Glomerular endothelial cell (primary cell): ENCODE measurements around the gene RNF11. TPM values are rescaled to one million over a fixed set of nuclear protein-coding genes. Genes with fewer than 3 reads are reported as not detected.

Experiments
- DNase-seq: peaks from one replicate; pipeline ENCODE4 v3.0.0-alpha.2; 2011; ENCODE audit warnings: low read depth, low spot score; ENCODE audit errors: extremely low read depth
- total RNA-seq: library from RNA; depleted of rRNA; stranded (reverse); fragments of >200 nt; gene quantifications from 2 replicates; pipeline ENCODE4 v1.2.3, GENCODE V29; 2015

The RNF11 gene
- total RNA-seq, 1 donor from 2014 or later, result 100 TPM

GRCh38 chr1:51294566-51295184 is 58.6 kb downstream of the RNF11 start:
- no peak for DNase-seq

DNA sequence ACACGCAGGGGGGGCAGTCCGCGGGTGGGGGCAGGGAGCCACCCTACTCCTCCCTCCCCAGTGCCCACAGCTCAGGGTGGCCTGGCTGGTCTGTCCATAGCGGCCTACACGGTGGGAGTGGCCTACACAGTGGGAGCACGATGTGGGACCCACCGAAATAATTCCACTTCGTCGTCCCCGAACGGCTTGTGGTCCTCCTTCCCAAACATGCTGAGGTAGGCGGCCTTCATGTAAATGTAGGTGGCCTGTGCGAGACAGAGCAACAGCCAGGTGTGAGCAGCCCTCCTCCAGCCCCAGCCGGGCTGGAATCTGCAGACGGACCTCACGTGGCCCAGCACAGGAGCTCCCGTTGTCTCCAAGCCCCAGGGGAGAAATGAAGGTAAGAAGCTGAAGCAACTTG is 59.9 kb downstream of the RNF11 start:
- no peak for DNase-seq

GRCh38 chr1:51296383-51297357 is 60.6 kb downstream of the RNF11 start:
- no peak for DNase-seq

- no peak for DNase-seq
Observed at GRCh38 chr1:51297401-51298321, 61.6 kb downstream of the RNF11 start.

DNA sequence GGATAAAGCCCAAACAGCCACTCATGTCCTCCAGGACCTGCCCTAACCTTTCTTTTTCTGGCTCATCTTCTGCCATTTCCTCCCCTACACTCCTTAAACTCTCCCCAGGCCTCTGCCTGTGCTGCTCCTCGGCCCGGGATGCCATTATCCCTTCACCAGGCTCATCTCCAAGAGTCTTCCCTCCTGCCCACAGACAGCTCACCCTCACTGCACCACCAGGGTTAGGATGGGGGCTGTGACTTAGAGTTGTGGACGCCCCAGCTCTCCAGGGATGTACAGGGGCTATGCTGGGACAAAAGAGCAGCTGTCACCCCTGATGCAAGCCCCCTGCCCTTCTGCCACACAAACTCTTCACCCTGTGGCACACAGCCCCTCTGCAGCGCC is 62.2 kb downstream of the RNF11 start:
- DNase-seq, result no peak

DNA sequence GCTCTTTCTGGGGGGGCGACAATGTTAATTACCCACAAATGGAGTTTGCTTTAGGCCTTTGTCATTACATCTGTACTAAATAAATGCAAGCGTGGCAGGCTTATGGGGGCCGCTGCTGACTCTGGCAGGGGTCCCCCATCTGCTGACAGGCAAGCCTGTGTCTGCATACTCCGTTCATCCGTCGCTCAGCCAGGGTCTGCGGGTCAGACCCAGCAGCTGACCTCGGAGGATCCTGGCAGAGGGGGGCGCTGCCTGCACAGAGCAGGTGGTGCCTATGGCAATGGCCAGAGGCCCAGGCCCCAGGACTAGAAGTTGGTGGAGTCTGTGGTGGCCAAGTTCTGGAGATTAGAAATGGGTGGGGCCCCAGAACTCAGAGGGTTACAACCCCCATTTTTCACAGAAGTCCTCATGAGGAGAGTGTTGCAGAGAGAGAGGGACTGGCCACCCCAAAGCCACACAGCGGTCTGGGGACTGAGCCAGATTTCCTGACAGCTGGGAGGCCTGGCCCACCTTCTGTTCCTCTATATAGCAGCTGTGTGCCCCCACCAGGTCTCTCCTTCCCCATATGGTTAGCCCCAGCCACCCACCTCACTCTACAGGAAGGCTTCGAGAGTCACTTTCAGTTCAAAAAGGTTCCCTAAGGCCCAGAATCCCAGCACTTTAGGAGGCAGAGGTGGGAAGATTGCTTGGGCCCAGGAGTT is 63.3 kb downstream of the RNF11 start:
- DNase-seq, result no peak

GRCh38 chr1:51299981-51300670 is 64.1 kb downstream of the RNF11 start:
- no peak for DNase-seq

- DNase-seq, result no peak
Observed at GRCh38 chr1:51301152-51301843, 65.2 kb downstream of the RNF11 start.

DNA sequence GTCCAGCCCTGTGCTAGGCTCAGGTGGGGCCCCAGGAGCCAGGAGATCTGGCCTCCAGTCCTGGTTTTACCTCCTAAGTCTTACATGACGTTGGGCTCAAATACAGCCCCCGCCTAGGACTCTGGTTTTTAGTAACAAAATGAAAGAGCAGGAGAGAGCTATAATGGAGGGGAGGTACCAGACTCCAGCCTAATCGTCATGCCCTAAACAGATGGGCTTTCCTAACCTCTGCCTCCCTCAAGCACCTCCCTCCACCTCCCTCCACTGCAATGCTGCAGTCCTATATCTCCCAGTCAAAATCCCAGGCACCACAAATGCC is 65.7 kb downstream of the RNF11 start:
- DNase-seq, result no peak

DNA sequence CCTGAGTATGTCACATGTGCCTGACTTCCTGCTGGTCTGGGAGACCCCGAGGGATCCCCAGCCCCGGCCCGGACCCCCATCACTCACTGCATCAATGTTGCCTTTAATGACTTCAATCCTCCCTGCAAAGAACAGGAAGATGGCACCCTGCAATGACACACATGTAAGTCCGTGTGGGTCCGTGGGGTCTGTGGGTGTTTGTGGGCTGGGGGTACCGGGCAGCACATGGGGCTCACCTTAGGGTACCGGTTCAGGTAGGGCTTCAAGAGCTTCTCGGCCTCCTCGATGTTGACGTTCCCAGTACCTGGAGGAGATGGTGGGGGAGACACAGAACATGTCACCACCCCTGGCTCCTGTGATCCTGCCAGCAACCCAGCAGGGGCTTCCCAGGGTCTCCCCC is 66.2 kb downstream of the RNF11 start:
- DNase-seq, result no peak

- DNase-seq, result no peak
Observed at GRCh38 chr1:51302746-51303145, 66.7 kb downstream of the RNF11 start.

GRCh38 chr1:51303315-51303714 is 67.2 kb downstream of the RNF11 start:
- DNase-seq, result no peak

DNA sequence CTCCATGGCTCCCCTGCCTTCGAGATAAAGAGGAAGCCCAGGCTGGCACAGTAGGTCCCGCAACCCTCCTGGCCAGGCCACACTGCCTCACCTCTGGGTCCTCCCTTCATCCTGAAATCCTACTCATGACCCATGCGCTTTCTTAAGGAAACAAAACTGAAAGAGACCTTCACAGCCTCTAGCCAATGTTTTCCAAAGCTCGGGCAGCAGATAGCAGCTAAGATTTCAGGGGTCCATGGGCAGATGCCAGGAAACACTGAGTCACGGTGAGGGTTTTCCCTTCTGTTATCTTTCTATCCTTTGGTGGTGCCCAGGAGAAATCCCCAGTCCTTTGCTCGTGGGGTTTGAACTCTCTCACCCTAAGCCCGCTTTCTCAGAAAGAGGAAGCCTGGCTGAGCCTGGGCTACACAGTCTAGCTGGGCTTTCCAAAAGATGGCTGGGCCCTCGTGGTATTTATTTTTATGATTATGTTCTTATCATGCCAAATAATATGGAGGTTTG is 67.7 kb downstream of the RNF11 start:
- peak; percentile 56 for DNase-seq

GRCh38 chr1:51304360-51304759 is 68.3 kb downstream of the RNF11 start:
- no peak for DNase-seq

DNA sequence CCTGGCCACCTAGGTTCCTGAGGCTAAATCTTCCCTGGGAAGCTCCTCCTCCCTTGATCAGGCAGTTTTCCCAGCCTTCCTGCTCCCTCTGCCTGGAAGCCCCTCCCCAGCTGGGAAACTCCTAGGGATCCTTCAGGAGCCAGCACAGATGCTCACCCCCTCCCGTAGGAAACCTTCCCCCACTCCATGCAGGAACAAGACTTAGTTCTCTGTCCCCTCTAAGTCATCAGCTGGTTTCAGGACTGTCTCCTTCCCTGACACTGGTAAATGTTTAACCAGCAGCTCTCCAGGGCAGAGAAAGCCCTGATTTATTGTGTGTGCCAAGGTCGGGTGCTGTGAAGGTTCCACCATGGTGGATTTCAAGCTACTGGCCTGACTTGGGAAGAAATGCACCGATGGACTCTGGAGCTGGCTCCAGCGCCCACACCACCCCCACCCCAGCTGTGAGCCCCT is 69.3 kb downstream of the RNF11 start:
- no peak for DNase-seq

DNA sequence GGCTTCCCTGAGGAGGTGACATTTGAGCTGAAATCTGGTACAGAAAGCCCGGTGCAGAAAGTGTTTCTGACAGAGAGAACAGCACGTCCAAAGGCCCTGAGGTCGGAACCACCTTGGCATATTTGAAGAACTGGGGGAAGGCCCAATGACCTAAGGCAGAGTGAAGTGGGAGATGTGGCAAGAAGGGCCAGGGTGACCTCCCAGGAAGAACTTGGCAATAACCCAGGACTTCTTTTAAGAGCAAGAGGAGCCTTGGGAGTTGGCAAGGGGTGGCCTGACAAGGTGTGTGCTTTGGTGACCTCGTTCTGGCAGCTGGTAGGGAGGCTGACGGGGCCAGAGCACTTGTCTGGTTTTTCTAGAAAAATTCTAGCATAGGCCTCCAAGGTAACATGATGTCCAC is 70.9 kb downstream of the RNF11 start:
- no peak for DNase-seq

GRCh38 chr1:51308636-51309035 is 72.6 kb downstream of the RNF11 start:
- DNase-seq, result no peak

GRCh38 chr1:51309291-51309690 is 73.2 kb downstream of the RNF11 start:
- no peak for DNase-seq
